Peyer's patch (tissue), 4 donors: Measurements from ENCODE around the gene CHCHD2. TPM values are rescaled to one million over a fixed set of nuclear protein-coding genes. Genes with fewer than 3 reads are reported as not detected.
"Not testable (repeated sequence)": the region's sequence is repeated elsewhere in the genome, so short reads cannot be mapped to it uniquely, and the experiment has no call there.

ENCODE experiments used
- DNase-seq, 3 donors: peaks; one replicate each; pipeline ENCODE4 v3.0.0-alpha.2; 2017 to 2019
- H3K27ac ChIP-seq, 4 donors: fragments of 200-600 bp; sonication (generic); one replicate each; pipeline ENCODE4 v1.5.1; 2016 to 2019
- H3K27me3 ChIP-seq, 2 donors: fragments of 200-600 bp; sonication (generic); one replicate each; pipeline ENCODE4 v1.5.1; 2019
- H3K36me3 ChIP-seq, 3 donors: fragments of 200-600 bp; sonication (generic); one replicate each; pipeline ENCODE4 v1.5.1; 2016 to 2019
- H3K4me1 ChIP-seq, 4 donors: fragments of 200-600 bp; sonication (generic); one replicate each; pipeline ENCODE4 v1.5.1; 2016 to 2019
- H3K4me3 ChIP-seq, 4 donors: fragments of 200-600 bp; sonication (generic); 1 replicate in 3 of 4; 2 replicates in 1 of 4; pipeline ENCODE4 v1.5.1; 2016 to 2019; ENCODE audit warnings: mild to moderate bottlenecking in 1 of 4
- H3K9me3 ChIP-seq, 4 donors: fragments of 200-600 bp; sonication (generic); one replicate each; pipeline ENCODE4 v1.5.1; 2016 to 2019; ENCODE audit warnings: mild to moderate bottlenecking in 1 of 4
- POLR2A ChIP-seq, 2 donors: fragments of 450-650 bp; IDR thresholded peaks; one replicate each; pipeline ENCODE4 v1.5.1; 2017; ENCODE audit warnings: antibody characterized with exemption in 2 of 2, mild to moderate bottlenecking in 2 of 2, moderate library complexity in 2 of 2
- total RNA-seq, 4 donors: library from RNA; depleted of rRNA; stranded (reverse); fragments of >200 nt; gene quantifications; one replicate each; pipeline ENCODE4 v1.1.0, GENCODE V29; 2016
- TF ChIP-seq, protein P1 (sequence below), 6 experiments: fragments of 450-650 bp in 4 of 6; fragments of 200-600 bp in 2 of 6; sonication (generic) in 1 of 6; IDR thresholded peaks; one replicate each; pipeline ENCODE4 v1.5.1; 2017 to 2019; ENCODE audit warnings: antibody characterized with exemption in 6 of 6, mild to moderate bottlenecking in 3 of 6, moderate library complexity in 1 of 6

Gene CHCHD2
- total RNA-seq, 4 donors from 2014 or later, result 223 to 346 (median 316) TPM

DNA sequence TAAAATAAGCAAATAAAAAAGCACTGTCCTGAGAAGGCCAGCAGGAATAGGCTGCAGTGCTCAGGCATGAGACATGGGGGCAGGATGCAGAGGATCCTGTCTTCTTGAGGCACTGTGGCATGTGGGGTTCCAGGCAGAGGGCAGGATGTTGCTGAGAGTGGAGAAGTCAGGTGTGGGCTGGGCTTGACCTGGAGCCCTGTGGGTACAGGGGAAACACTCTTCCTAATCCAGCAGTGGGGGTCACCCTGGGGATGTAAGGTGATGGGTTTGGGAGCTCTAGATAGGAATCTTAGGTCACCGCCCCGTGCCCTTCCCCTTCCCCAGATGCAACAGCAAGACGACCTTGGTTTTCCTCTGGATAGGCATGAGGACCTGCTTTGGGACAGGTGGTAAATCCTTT, 28.6 kb downstream of the CHCHD2 start:
- Histone ChIP-seq H3K9me3 (no peaks in the 10 kb centered on the region), H3K4me3 (no peak overlapping the region), H3K4me1 (peaks cover 0 to 13% (median 0%) of the 10 kb centered on the region in 4 donors), H3K27me3 (no peaks in the 10 kb centered on the region), H3K36me3 (peaks cover 0 to 25% (median 0%) of the 10 kb centered on the region in 3 donors), H3K27ac (no peak overlapping the region)
- no peak for DNase-seq
- TF ChIP-seq, protein P1, sequence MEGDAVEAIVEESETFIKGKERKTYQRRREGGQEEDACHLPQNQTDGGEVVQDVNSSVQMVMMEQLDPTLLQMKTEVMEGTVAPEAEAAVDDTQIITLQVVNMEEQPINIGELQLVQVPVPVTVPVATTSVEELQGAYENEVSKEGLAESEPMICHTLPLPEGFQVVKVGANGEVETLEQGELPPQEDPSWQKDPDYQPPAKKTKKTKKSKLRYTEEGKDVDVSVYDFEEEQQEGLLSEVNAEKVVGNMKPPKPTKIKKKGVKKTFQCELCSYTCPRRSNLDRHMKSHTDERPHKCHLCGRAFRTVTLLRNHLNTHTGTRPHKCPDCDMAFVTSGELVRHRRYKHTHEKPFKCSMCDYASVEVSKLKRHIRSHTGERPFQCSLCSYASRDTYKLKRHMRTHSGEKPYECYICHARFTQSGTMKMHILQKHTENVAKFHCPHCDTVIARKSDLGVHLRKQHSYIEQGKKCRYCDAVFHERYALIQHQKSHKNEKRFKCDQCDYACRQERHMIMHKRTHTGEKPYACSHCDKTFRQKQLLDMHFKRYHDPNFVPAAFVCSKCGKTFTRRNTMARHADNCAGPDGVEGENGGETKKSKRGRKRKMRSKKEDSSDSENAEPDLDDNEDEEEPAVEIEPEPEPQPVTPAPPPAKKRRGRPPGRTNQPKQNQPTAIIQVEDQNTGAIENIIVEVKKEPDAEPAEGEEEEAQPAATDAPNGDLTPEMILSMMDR (IDR thresholded peaks at IDR 0.05), result no peak
- no peak for TF ChIP-seq POLR2A (IDR thresholded peaks at IDR 0.05)

- Histone ChIP-seq H3K27ac (no peak overlapping the region), H3K4me1 (peaks cover 0 to 7% (median 0%) of the 10 kb centered on the region in 4 donors), H3K4me3 (no peak overlapping the region), H3K27me3 (no peaks in the 10 kb centered on the region), H3K9me3 (no peaks in the 10 kb centered on the region), H3K36me3 (peaks cover 0 to 37% (median 0%) of the 10 kb centered on the region in 3 donors)
- no peak for TF ChIP-seq POLR2A (IDR thresholded peaks at IDR 0.05)
- TF ChIP-seq, protein P1 (IDR thresholded peaks at IDR 0.05), result peak; percentile 61 to 96 (median 92)
- DNase-seq, result peak; percentile 65 to 90 (median 87)
These were observed 31.9 kb downstream of the CHCHD2 start for GRCh38 chr7:56074371-56074791.

GRCh38 chr7:56066376-56066775, 39.9 kb downstream of the CHCHD2 start:
- not testable (repeated sequence) for H3K27ac ChIP-seq, H3K27me3 ChIP-seq, H3K4me3 ChIP-seq, DNase-seq, H3K9me3 ChIP-seq
- Histone ChIP-seq H3K36me3 (peaks cover 0 to 43% (median 0%) of the 10 kb centered on the region in 3 donors), H3K4me1 (peaks cover 0 to 14% (median 0%) of the 10 kb centered on the region in 4 donors)

DNA sequence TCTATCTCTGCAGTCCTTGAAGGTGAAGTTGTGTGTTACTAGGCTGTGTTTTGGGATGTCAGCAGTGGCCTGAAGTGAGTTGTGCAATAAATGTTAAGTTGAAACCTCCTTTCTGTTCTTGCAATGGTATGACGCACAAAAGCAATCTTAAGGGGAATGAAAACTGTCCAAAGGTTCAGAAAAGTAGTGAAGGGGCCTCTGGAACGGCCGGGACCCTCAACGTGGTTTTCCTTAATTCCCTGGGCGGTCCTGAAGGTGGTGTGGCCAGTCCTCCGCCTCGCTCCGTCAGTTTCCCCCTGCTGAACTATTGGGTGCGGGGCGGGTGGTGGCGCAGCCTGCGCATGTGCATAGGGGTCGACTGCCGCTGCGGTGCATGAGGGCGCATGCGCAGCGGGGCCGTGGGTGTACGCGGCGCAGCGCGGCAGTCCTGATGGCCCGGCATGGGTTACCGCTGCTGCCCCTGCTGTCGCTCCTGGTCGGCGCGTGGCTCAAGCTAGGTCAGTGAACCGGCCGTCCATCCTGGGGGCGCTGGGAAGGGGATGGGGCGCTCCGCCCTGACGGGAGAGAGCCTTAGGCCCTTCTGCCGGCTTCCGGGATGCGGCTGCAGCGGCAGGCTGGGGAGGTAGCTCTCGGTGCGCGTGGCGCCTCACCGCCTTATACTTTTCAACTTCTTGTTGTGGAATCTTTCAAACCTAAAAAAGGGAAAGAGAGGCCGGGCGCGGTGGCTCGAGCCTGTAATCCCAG, 42.2 kb downstream of the CHCHD2 start, which contains the start of gene SUMF2:
Gene SUMF2 (plus strand): TSS at position 405 of the 744 bp plus-strand sequence. CDS start 26 bp downstream, at position 431.
- Histone ChIP-seq H3K27me3 (no peaks in the 10 kb centered on the region), H3K4me1 (peaks cover 0 to 14% (median 0%) of the 10 kb centered on the region in 4 donors), H3K4me3 (peak within 1 kb of the TSS; percentile 76 to 90 (median 83)), H3K27ac (peak within 1 kb of the TSS; percentile 87 to 94 (median 93)), H3K9me3 (no peaks in the 10 kb centered on the region), H3K36me3 (peaks cover 0 to 44% (median 0%) of the 10 kb centered on the region in 3 donors)
- TF ChIP-seq, protein P1 (IDR thresholded peaks at IDR 0.05), result peak in 3 of 6 experiments; percentile 3 to 34 (median 27)
- TF ChIP-seq POLR2A (IDR thresholded peaks at IDR 0.05), result peak; percentile 72 to 79
- DNase-seq, result peak; percentile 88 to 95 (median 93)

- no peak for DNase-seq
- no peak for TF ChIP-seq POLR2A (IDR thresholded peaks at IDR 0.05)
- TF ChIP-seq, protein P1 (IDR thresholded peaks at IDR 0.05), result no peak
- H3K27ac ChIP-seq, result peak overlapping the region; percentile 87 to 94 (median 93)
- no peaks in the 10 kb centered on the region for H3K27me3 ChIP-seq
- peaks cover 0 to 14% (median 0%) of the 10 kb centered on the region in 4 donors for H3K4me1 ChIP-seq
- peaks cover 0 to 44% (median 0%) of the 10 kb centered on the region in 3 donors for H3K36me3 ChIP-seq
- H3K9me3 ChIP-seq, result no peaks in the 10 kb centered on the region
- peak overlapping the region in 3 of 4 donors; percentile 81 to 90 (median 85) for H3K4me3 ChIP-seq
These were observed 42.8 kb downstream of the CHCHD2 start for GRCh38 chr7:56063500-56063881.

GRCh38 chr7:56062382-56062781, 43.9 kb downstream of the CHCHD2 start:
- no peaks in the 10 kb centered on the region for H3K27me3 ChIP-seq
- H3K4me3 ChIP-seq, result no peak overlapping the region
- no peak for DNase-seq
- H3K4me1 ChIP-seq, result peaks cover 0 to 14% (median 0%) of the 10 kb centered on the region in 4 donors
- H3K9me3 ChIP-seq, result no peaks in the 10 kb centered on the region
- H3K36me3 ChIP-seq, result peaks cover 0 to 55% (median 0%) of the 10 kb centered on the region in 3 donors
- TF ChIP-seq, protein P1 (IDR thresholded peaks at IDR 0.05), result no peak
- TF ChIP-seq POLR2A (IDR thresholded peaks at IDR 0.05), result no peak
- H3K27ac ChIP-seq, result no peak overlapping the region
